ENCODE data around the gene PINK1.

The PINK1 gene

DNA sequence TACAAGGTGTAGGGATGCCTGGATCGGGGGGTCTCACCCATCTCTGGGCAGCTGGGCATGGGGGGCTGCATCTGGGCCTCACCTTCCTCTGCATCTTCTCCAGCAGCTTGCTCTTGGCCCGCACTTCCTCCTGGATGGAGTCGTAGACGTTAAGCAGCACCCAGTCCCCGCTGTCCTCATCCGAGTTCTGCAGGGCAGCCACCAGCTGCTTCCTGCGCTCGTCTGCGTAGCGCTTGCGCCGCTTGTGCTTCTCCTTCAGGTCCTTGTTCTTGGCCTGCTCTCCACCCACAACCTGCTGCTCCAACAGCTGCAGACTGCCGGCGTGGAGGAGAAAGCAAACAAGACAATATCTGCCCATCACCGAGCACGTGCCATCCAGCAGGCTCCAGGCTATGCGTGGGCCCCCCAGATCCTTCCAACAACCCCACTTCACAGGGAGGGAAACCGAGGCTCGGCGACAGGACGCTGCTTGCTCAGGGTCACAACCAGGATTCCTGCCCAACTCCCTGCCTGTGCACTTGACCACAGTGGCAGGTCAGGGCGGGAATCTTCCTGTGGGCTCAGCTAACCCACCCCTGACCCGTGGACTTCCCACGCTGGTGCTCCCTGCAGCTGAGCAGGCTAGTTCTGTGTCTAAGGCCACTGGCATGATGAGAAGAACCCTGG, 49.4 kb downstream of the PINK1 start:
- DNase-seq (ENCODE audit: low spot score) = no peak

DNA sequence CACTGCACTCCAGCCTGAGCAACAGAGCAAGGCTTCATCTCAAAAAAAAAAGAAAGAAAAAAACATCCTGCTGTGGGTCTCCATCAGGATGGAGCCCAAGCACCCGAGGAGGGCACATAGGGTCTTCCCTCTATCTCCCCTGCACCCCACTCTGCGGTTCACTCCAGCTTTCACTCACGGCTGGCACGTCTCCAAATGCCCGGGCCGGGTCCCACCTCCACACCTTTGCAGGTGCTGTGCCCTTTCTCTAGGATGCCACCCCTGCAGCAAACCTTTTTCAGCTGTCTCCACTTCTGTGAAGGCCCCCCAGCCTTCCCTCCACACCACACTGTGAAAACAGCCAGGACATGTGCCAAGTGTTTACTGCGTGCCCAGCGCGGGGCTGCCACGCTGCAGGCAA, 50.4 kb downstream of the PINK1 start:
- DNase-seq (ENCODE audit: low spot score) = no peak

DNA sequence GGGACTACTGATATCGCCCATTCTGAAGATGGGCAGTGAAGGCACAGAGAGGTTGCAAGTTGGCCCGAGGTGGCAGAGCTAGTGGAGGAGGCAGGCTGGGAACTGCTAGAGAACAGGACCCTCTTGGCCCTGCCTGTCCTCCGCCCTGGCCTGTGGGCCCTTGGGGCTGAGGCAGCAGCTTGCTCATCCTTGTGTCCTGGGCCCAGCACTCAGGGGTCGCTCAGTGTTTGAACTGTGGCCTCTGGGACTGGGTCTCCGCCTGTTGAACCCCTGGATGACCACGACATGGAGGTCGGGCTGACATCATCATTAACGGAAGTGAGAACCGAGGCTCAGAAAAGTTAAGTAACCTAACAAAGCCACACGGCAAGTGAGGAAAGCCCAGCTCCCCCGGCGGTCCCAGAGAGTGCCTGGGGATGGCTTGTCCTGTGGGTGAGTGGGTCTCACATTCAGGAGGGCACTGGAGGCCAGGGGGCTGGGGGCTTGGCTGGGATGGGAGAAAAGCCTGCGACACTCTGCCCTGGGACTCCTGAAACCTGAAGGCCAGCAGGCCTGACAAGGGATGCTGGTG, 50.9 kb downstream of the PINK1 start:
- DNase-seq (ENCODE audit: low spot score) = no peak

DNA sequence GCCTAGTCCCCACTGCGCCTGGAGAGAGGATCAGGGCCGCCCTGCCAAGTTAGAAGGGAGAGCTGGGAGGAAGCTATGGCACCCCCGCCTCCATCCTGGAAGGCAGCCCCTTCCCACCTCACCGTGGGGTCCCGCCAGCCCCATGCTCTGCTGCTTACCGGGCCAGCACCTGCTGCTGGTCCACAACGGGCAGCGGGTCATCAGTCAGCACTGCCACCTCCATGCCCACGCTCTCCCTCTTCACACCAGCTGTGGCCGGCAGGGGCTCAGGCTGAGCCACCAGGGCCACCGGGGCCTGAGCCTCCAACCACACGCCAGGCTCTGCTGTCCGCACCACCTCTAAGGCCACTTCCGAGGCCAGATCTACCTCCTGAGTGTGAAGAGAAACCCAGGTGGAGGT, 51.4 kb downstream of the PINK1 start:
- no peak for DNase-seq (ENCODE audit: low spot score)

DNA sequence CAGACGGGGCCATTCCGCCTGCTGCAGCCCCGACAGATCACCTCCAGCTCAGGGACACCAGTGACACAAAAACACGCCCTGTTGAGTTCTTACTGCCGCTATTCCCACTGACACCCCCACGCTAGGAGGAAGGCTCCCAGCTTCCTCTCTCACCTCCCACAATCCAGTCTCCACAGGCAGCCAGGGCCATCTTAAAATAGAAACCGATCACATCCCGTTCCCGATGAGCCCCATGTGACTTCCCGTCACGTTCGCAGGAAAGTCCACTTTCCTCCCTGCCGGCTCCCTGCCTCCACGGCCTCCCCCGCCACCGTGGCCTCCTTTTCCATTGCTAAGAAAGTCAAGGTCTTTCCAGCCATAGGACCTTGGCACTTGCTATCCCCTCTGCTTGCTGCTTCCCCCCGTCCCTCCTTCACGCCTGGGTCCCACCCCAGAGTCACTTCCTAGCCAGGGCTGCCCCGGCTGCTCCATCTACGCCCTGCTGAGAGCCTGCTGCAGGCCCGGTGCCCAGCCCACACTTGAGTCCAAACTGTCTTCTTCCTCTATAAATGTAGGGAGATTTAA, 51.9 kb downstream of the PINK1 start:
- no peak for DNase-seq (ENCODE audit: low spot score)

DNA sequence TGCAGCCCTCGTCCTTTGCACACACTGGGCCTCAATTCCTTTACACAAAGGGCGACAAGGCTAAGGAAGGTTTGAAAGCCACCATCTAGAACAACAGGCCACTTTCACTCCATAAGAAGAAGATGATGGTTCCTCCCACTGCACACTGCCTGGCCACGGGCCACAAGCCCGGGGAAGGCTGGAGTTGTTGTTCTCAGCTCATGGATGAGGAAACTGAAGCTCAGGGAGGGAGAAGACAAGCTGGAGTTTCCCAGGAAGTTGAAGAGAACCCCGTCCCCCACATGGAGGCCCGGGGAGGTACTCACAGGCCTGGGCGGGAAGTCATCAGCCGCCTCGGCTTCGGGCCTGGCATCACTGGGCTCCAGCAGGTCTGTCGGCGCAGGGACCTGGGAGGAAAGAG, 52.5 kb downstream of the PINK1 start:
- DNase-seq (ENCODE audit: low spot score) = no peak

DNA sequence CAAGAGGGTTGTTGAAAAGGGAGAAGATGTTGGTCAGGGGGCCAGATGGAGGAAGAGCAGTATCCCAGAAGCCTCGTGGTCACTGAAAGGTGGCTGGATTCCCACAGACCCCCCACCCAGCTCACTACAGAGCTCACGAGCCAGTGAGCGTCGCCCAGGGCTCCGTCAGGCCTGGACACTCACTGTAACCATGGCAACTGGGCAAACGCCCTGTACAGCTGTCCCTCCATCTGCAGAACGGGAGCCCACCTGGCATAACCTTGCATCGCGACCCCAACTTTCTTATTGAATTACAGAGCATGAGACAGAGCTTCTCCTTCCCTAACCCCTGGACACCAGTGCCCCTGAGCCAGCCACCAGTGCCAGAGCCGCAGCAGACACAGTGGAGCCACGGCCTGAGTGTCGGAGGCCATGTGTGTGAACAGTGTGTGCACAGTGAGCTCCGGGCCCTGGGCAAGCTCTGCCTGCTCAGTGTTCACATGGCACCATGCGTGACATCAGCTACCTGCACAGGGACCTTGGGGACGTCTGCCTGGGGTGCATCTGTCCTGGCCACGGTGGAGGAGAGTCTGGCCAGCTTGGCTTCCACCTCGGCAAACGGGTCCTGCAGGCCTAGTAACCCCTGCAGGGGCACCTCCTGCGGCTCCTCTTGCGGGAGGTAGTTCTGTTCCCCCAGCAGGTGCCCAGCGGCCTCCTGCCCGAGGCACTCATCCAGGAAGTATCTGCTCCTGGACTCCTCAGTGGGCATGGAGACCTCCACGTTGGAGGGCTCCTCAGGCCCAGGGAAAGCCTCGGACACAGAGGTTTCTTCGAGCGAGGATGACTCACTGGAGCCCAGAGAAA, 53.8 kb downstream of the PINK1 start:
- DNase-seq (ENCODE audit: low spot score) = no peak

DNA sequence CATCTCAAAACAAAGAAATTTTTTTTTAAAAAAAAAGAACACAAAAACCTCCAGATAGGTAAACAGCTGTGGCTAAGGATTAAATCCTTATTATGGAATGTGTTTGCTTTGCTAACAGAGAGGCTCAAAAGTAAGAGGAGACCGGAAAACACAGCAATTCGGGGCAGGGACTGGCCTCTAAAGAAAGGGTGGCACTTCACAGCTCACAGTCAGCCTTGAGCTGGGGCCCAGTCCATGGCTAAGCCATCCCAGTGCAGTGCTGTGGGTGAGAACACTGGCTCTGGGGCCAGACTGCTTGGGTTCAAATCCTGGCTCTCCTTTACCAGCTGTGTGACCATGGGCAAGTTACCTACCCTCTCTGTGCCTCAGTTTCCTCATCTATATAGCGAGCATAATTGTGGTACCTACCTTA, 56.4 kb downstream of the PINK1 start:
- DNase-seq (ENCODE audit: low spot score) = no peak

DNA sequence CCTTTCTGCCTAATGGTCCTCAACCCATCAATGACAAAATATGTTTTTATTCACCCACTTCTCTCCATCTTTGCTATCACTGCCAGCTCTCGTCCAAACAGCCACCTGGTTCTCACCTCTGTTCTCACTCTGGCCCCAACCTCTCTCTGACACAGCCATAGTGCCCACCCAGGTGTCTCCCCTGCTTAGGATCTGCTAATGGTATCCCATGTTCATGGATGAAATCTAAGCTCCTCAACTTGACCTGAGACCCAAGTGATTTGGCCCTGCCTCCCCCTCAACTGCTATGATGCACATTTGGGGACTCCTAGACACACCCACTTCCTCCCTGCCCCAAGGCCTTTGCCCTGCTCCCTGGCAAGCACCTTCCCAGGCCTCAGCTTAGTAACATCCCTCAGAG, 58.6 kb downstream of the PINK1 start:
- no peak for DNase-seq (ENCODE audit: low spot score)

DNA sequence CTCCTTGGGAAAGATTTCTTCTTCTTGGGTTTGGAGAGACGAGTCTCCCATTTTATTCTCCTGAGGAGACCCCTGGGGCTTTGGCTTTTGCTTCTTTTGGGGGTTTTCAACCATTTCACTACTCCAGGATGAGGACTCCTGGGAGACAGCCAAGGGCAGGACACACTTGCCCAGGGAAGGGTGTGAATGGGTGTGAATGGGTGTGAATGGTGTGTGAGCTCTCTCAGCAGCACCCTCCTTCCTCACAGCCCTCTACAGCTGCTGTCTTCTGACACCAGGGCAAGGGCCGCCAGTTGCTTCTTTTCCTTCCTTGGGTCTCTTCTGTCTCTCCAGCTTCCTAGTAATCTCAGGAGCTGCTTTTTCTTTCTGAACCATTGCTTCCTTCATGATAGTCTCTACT, 60.4 kb downstream of the PINK1 start:
- no peak for DNase-seq (ENCODE audit: low spot score)

DNA sequence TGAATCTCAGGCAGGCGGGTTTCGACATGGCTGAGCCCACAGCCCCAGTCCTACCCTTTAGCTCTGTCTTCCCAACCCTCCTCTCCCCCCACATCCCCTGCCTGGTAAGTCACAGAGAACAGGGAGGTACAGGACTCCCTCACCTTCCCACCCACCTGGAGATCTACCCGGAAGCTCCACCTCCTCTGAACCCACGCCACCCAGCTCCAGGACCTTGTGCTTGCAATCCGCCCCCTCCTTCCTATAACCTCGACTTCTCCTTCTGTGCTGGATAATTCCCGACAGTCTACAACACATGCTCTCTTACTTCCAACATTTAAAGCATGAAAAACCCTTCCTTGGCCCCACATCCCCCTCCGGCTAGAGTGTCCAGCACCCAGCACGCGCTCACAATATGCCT, 62.3 kb downstream of the PINK1 start:
- DNase-seq (ENCODE audit: low spot score) = no peak

DNA sequence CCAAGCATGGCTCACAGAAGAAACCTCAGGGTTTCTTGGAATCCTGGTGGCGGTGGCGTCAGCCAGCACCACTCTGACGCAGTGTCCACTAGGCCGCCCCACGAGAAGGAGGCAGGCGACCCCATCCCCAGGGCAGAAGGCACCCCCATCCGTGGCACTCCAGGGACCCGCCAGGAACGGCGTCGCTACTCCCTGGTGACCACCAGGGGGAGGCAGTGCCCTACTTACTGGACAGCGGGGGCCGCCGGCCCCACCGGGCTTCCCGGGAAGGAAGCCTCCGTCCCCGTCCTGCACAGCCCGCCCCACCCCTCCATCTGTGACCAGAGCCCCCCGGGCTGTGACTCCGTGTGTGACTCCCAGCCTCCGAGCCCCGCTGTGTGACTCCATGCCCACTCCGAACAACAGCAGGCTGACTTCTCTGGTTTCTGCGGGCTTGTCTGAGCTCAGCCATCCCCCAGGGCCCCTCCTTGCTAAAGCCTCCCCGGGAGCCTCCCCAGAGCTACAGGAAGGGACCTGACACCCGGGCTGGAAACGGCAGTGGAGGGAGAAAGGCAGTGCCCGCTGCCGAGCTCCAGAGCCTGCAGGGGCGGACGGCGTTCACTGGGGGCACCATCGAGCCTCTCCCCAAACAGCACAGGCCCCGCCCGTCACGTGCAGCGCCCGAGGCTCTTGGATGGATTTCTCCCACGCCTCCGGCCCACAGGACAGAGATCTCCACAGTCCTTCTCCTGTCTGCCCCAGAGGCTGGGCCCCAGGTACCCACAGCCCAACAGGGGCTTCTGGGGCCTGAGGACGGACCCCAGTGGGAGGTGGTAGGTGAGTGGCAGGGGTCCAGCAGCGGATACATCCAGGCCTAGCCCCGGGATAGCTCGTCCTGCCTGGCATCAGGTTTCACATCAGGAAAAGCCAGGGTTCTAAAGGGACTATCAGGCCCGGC, 63.4 kb downstream of the PINK1 start:
- peak; percentile 97 for DNase-seq (ENCODE audit: low spot score)

DNA sequence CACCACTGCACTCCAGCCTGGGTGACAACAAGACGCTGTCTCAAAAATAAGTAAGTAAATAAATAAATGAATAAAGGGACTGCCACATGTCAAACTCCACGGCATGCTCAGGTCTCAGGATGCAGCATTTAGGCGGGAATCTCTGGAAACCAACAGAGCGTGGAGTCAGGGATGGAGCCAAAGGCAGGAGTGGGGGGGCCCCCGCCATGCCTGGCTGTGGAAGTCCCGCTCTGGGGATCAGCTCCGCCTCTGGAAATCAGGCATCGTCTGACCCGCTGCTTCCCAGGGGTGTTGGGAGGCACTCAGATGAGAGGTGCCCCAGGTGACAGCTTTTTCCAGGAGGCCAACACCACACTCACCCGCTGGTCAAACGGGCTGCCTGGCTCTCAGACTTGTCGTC, 64.3 kb downstream of the PINK1 start:
- no peak for DNase-seq (ENCODE audit: low spot score)

DNA sequence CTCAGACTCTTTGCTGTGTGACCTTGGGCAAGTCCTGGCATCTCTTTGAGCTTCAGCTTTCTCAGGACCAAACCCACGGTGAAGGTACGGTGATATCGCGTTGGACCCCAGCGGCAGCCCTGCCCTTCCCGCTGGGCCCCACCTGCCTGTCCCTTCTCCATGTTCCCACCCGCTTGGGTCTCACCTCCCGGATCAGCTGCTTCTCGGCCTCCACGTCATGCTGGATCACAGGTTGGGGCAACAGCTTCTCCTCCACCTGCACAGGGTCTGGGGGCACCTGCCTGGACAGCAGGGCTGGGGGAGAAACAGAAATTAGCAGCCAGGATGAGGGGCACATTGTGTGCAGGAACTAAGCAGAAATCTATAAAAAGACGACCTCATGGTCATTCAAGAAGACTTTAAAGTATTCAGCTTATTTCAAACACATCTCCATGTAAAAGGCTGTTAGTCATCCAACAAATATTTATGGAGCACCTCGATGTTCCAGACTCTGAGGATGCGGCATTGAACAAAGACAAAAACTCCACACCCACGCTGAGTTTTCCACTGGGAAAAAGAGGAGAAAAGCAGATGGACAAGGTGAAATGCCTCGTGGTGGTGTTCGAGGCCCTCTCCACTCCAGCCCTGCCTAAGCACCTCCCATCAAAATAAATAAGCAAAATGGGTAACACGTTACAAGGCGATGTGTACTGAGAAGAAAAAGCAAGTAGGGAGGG, 65.1 kb downstream of the PINK1 start:
- peak; percentile 57 for DNase-seq (ENCODE audit: low spot score)

DNA sequence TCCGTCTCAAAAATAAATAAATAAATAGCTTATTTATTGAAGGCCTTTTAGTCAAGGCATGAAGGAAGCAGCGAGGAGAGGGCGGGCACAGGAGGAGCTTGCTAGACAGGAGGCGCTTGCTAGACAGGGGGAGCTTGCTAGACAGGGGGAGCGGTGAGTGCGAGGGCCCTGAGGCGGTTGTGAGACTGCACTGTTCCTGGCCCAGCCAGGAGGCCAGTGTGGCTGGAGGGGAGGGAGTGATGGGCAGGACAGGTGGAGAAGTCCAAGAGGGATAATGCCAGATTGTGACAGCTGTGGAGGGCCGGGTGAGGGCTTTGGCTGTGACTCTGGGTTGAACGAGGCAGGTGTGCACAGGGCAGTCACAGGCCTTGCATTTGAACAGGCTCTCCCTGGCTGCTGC, 66.3 kb downstream of the PINK1 start:
- DNase-seq (ENCODE audit: low spot score) = no peak

DNA sequence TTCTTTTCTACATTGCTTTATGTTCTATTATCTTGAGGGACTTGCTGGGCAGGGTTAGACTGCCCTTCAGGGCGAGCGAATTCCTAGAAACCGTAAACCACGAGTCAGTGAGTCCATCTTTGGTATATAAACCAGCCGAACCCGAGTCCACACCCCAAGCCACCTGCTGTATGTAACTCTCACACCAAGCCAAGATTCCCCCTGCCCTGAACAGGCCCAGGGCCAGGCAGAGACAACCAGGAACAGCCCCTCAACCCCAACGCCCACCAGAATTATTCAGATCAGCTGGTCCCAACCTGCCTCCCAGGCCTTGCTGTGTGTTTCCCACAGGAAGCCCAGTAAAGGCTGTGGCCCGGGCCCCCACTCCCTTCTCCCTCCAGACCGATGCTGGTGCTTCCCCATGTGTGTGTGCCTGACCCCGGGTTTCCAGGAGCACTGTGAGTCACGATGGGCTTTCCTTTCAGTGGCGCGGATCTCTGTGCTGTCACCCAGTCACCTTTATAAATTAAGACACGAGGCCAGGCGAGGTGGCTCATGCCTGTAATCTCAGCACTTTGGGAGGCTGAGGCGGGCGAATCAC, 67.5 kb downstream of the PINK1 start:
- DNase-seq (ENCODE audit: low spot score) = no peak
